ENCODE results near the gene ALKBH3.

DNA sequence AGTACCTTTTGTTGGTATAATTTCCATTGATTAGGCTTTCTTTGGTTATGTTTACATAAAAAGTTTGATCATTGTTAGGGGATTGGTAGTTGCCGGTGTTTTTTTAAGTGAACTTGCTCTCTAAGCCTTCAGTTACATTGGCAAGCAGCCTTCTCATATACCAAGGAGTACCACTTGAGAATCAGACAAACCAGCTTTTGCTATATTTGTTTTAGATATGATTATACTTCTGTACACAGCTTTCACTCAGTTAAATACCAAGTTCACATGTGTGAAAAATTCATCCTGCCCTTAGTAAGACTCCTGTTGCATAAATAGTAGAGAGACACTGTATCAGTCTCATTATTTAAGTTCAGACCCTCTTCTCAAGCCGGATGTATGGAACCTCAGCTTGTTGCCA, 22.4 kb downstream of the ALKBH3 start:
- TF ChIP-seq, protein P1, sequence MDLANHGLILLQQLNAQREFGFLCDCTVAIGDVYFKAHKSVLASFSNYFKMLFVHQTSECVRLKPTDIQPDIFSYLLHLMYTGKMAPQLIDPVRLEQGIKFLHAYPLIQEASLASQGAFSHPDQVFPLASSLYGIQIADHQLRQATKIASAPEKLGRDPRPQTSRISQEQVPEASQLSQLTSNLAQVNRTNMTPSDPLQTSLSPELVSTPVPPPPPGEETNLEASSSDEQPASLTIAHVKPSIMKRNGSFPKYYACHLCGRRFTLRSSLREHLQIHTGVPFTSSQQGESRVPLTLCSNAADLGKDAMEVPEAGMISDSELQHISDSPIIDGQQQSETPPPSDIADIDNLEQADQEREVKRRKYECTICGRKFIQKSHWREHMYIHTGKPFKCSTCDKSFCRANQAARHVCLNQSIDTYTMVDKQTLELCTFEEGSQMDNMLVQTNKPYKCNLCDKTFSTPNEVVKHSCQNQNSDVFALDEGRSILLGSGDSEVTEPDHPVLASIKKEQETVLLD (CRISPR knock-in tag; IDR thresholded peaks at IDR 0.05; ENCODE audit: low read depth): no peak
- TF ChIP-seq ZNF143 (CRISPR knock-in tag; IDR thresholded peaks at IDR 0.05): no peak
- no peak for TF ChIP-seq ZNF3 (CRISPR knock-in tag; IDR thresholded peaks at IDR 0.05)
- TF ChIP-seq ZNF232 (CRISPR knock-in tag; IDR thresholded peaks at IDR 0.05; ENCODE audit: borderline replicate concordance): no peak
- TF ChIP-seq ZMAT3 (CRISPR knock-in tag; conservative IDR thresholded peaks at IDR 0.05): no peak
- no peak for TF ChIP-seq PLRG1 (conservative IDR thresholded peaks at IDR 0.05)
- TF ChIP-seq, protein P2, sequence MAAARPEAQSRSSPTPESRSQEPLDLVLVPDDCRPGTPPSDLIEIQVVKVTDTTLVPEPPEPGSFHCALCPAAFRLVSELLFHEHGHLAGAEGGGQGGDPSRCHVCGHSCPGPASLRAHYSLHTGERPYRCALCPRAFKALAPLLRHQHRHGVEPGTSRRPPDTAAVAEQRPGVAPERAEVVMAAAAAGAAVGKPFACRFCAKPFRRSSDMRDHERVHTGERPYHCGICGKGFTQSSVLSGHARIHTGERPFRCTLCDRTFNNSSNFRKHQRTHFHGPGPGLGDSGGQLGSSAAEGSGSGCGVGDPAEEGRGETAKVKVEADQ (CRISPR knock-in tag; IDR thresholded peaks at IDR 0.05; ENCODE audit: borderline replicate concordance): no peak
- no peak for TF ChIP-seq REXO4 (CRISPR knock-in tag; IDR thresholded peaks at IDR 0.05; ENCODE audit: borderline replicate concordance)
- no peak for TF ChIP-seq NR2F2 (IDR thresholded peaks at IDR 0.05; ENCODE audit: borderline replicate concordance, low read depth)
